Activated T-cell treated with anti-CD3 and anti-CD28 coated beads, Interleukin-2, amount 50 U/mL, for 4 hours (primary cell): ENCODE results near the gene ETNPPL. TPM values are rescaled to one million over a fixed set of nuclear protein-coding genes. Genes with fewer than 3 reads are reported as not detected.

Experiments
- ATAC-seq, 2 donors: fragments of 200-7000 bp; cut with Tn5 transposase; one replicate each; pipeline ENCODE4 v1.10.0; 2021
- DNase-seq: peaks from one replicate; pipeline ENCODE4 v3.0.0-alpha.2; 2020
- H3K27me3 Mint-ChIP-seq: one replicate; pipeline ENCODE4 v1.8.0; 2021; ENCODE audit warnings: low read depth, mixed read lengths
- H3K36me3 Mint-ChIP-seq: one replicate; pipeline ENCODE4 v1.8.0; 2022; ENCODE audit warnings: mixed read lengths; ENCODE audit not compliant: insufficient read depth
- H3K4me1 Mint-ChIP-seq: one replicate; pipeline ENCODE4 v1.8.0; 2021; ENCODE audit warnings: low read depth, mixed read lengths
- H3K4me3 Mint-ChIP-seq: one replicate; pipeline ENCODE4 v1.8.0; 2021; ENCODE audit warnings: mild to moderate bottlenecking, moderate library complexity, mixed read lengths
- H3K9me3 Mint-ChIP-seq: one replicate; pipeline ENCODE4 v1.8.0; 2021; ENCODE audit warnings: mixed read lengths
- total RNA-seq, 3 donors: library from RNA; stranded (reverse); gene quantifications; one replicate each; pipeline ENCODE4 v1.2.1, GENCODE V29; 2021

ETNPPL gene
- total RNA-seq, 3 donors from 2014 or later: not detected

- Mint-ChIP-seq H3K9me3 (no peaks in the 10 kb centered on the region), H3K27me3 (peaks cover 8% of the 10 kb centered on the region), H3K4me3 (no peak overlapping the region), H3K4me1 (no peaks in the 10 kb centered on the region), H3K36me3 (no peaks in the 10 kb centered on the region)
- ATAC-seq (no peak), DNase-seq (no peak)
These were observed 14.5 kb upstream of the ETNPPL start for GRCh38 chr4:108777388-108777787.

- Mint-ChIP-seq H3K4me3 (no peak overlapping the region), H3K27me3 (peaks cover 8% of the 10 kb centered on the region), H3K4me1 (no peaks in the 10 kb centered on the region), H3K36me3 (no peaks in the 10 kb centered on the region), H3K9me3 (no peaks in the 10 kb centered on the region)
- DNase-seq (no peak), ATAC-seq (no peak)
These were observed 13.1 kb upstream of the ETNPPL start for GRCh38 chr4:108775921-108776320.

GRCh38 chr4:108774809-108775530 lies 12.1 kb upstream of the ETNPPL start:
- H3K4me3 Mint-ChIP-seq: no peak overlapping the region
- DNase-seq: no peak
- peaks cover 8% of the 10 kb centered on the region for H3K27me3 Mint-ChIP-seq
- H3K36me3 Mint-ChIP-seq: no peaks in the 10 kb centered on the region
- no peaks in the 10 kb centered on the region for H3K9me3 Mint-ChIP-seq
- no peak for ATAC-seq
- no peaks in the 10 kb centered on the region for H3K4me1 Mint-ChIP-seq

GRCh38 chr4:108772402-108772801 lies 9.5 kb upstream of the ETNPPL start:
- H3K36me3 Mint-ChIP-seq: no peaks in the 10 kb centered on the region
- H3K4me3 Mint-ChIP-seq: no peak overlapping the region
- H3K27me3 Mint-ChIP-seq: peaks cover 7% of the 10 kb centered on the region
- H3K4me1 Mint-ChIP-seq: no peaks in the 10 kb centered on the region
- DNase-seq (no peak), ATAC-seq (no peak)
- no peaks in the 10 kb centered on the region for H3K9me3 Mint-ChIP-seq

- no peaks in the 10 kb centered on the region for H3K36me3 Mint-ChIP-seq
- peaks cover 32% of the 10 kb centered on the region for H3K27me3 Mint-ChIP-seq
- peaks cover 10% of the 10 kb centered on the region for H3K4me1 Mint-ChIP-seq
- no peaks in the 10 kb centered on the region for H3K9me3 Mint-ChIP-seq
- ATAC-seq (no peak), DNase-seq (no peak)
- H3K4me3 Mint-ChIP-seq: no peak overlapping the region
These were observed 3.2 kb upstream of the ETNPPL start for GRCh38 chr4:108766058-108766457.

GRCh38 chr4:108763986-108764385 lies 1.1 kb upstream of the ETNPPL start:
- no peaks in the 10 kb centered on the region for H3K36me3 Mint-ChIP-seq
- H3K27me3 Mint-ChIP-seq: peaks cover 44% of the 10 kb centered on the region
- H3K4me1 Mint-ChIP-seq: peaks cover 10% of the 10 kb centered on the region
- H3K9me3 Mint-ChIP-seq: no peaks in the 10 kb centered on the region
- H3K4me3 Mint-ChIP-seq: no peak overlapping the region
- ATAC-seq: no peak
- no peak for DNase-seq

- peaks cover 44% of the 10 kb centered on the region for H3K27me3 Mint-ChIP-seq
- H3K9me3 Mint-ChIP-seq: no peaks in the 10 kb centered on the region
These were observed 357 bp upstream of the ETNPPL start for GRCh38 chr4:108763226-108763593.

GRCh38 chr4:108758498-108758897 lies 4.4 kb downstream of the ETNPPL start:
- Mint-ChIP-seq H3K36me3 (no peaks in the 10 kb centered on the region), H3K4me3 (no peak overlapping the region), H3K9me3 (no peaks in the 10 kb centered on the region), H3K4me1 (peaks cover 10% of the 10 kb centered on the region), H3K27me3 (peaks cover 30% of the 10 kb centered on the region)
- ATAC-seq (no peak), DNase-seq (no peak)

More at GRCh38 chr4:108763226-108763593, 357 bp upstream of the ETNPPL start:
- ATAC-seq: no peak
- H3K36me3 Mint-ChIP-seq: no peaks in the 10 kb centered on the region
- peaks cover 10% of the 10 kb centered on the region for H3K4me1 Mint-ChIP-seq
- no peak for DNase-seq
- H3K4me3 Mint-ChIP-seq: peak overlapping the region; percentile 75

- Mint-ChIP-seq H3K9me3 (no peaks in the 10 kb centered on the region), H3K4me1 (no peaks in the 10 kb centered on the region), H3K36me3 (no peaks in the 10 kb centered on the region), H3K27me3 (peaks cover 6% of the 10 kb centered on the region), H3K4me3 (no peak overlapping the region)
- ATAC-seq (no peak), DNase-seq (no peak)
These were observed 8.5 kb downstream of the ETNPPL start for GRCh38 chr4:108754327-108754726.

- ATAC-seq (no peak), DNase-seq (no peak)
- Mint-ChIP-seq H3K36me3 (no peaks in the 10 kb centered on the region), H3K27me3 (peaks cover 5% of the 10 kb centered on the region), H3K9me3 (no peaks in the 10 kb centered on the region), H3K4me3 (no peak overlapping the region), H3K4me1 (peaks cover 2% of the 10 kb centered on the region)
These were observed 11.5 kb downstream of the ETNPPL start for GRCh38 chr4:108751321-108751720.

GRCh38 chr4:108749119-108749518 lies 13.7 kb downstream of the ETNPPL start:
- Mint-ChIP-seq H3K27me3 (peaks cover 5% of the 10 kb centered on the region), H3K4me1 (peaks cover 2% of the 10 kb centered on the region), H3K4me3 (no peak overlapping the region), H3K9me3 (no peaks in the 10 kb centered on the region), H3K36me3 (no peaks in the 10 kb centered on the region)
- ATAC-seq (no peak), DNase-seq (no peak)

GRCh38 chr4:108746511-108746910 lies 16.3 kb downstream of the ETNPPL start:
- no peak overlapping the region for H3K4me3 Mint-ChIP-seq
- DNase-seq: no peak

GRCh38 chr4:108744307-108744706 lies 18.5 kb downstream of the ETNPPL start:
- no peaks in the 10 kb centered on the region for H3K27me3 Mint-ChIP-seq
- DNase-seq (no peak), ATAC-seq (no peak)
- H3K9me3 Mint-ChIP-seq: no peaks in the 10 kb centered on the region
- H3K4me3 Mint-ChIP-seq: no peak overlapping the region
- H3K4me1 Mint-ChIP-seq: peaks cover 2% of the 10 kb centered on the region
- H3K36me3 Mint-ChIP-seq: no peaks in the 10 kb centered on the region

More at GRCh38 chr4:108746511-108746910, 16.3 kb downstream of the ETNPPL start:
- Mint-ChIP-seq H3K36me3 (no peaks in the 10 kb centered on the region), H3K27me3 (peaks cover 2% of the 10 kb centered on the region), H3K9me3 (no peaks in the 10 kb centered on the region), H3K4me1 (peaks cover 2% of the 10 kb centered on the region)
- ATAC-seq: no peak

- Mint-ChIP-seq H3K9me3 (no peaks in the 10 kb centered on the region), H3K4me1 (peaks cover 2% of the 10 kb centered on the region), H3K4me3 (no peak overlapping the region), H3K27me3 (peaks cover 2% of the 10 kb centered on the region), H3K36me3 (no peaks in the 10 kb centered on the region)
- DNase-seq: no peak
- ATAC-seq: no peak
These were observed 20.1 kb downstream of the ETNPPL start for GRCh38 chr4:108742451-108743420.
